NT2/D1 (cell line): Measurements from ENCODE around the gene TCF15.

ENCODE experiments used
- YY1 ChIP-seq: IDR thresholded peaks from 2 replicates; pipeline ENCODE4 v1.6.1; 2011; ENCODE audit not compliant: insufficient read length, insufficient read depth
- ZNF274 ChIP-seq: IDR thresholded peaks from 2 replicates; pipeline ENCODE4 v1.6.1; 2011; ENCODE audit warnings: mild to moderate bottlenecking, low read depth, low read length

DNA sequence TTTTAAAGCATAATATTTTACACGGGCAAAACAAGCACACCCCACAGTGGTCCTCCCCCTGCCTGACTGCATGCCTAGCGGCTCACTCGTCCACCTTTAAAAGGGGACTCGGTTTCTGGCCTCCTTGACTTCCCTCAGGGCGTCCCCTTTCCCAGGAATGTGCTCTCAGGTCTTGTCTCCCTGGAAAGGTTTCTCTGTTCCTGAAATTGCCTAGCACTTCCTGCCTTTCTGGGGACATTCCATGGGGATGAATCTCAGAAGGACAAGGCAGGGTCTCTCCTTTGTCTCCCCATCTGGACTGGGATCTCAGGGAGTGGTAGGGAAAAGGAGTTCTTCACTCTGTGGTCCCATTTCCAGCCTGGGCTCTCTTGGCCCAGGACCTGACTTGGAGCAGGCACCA, 4.9 kb downstream of the TCF15 start:
- TF ChIP-seq YY1: no peak
- TF ChIP-seq ZNF274: no peak
